ENCODE measurements around the gene TSPAN18.

TSPAN18 gene

GRCh38 chr11:44917741-44918140 lies 191.0 kb downstream of the TSPAN18 start:
- no peak overlapping the region for H3K4me3 ChIP-seq (ENCODE audit: low read depth, low read length)
- TF ChIP-seq CTCF (IDR thresholded peaks at IDR 0.05; ENCODE audit: borderline replicate concordance, insufficient read depth, low read depth, low read length): no peak

- no peak overlapping the region for H3K4me3 ChIP-seq (ENCODE audit: low read depth, low read length)
- no peak for TF ChIP-seq CTCF (IDR thresholded peaks at IDR 0.05; ENCODE audit: borderline replicate concordance, insufficient read depth, low read depth, low read length)
Observed at GRCh38 chr11:44920451-44920850, 193.7 kb downstream of the TSPAN18 start.

- H3K4me3 ChIP-seq (ENCODE audit: low read depth, low read length): no peak overlapping the region
- TF ChIP-seq CTCF (IDR thresholded peaks at IDR 0.05; ENCODE audit: borderline replicate concordance, insufficient read depth, low read depth, low read length): no peak
Observed at GRCh38 chr11:44923115-44923514, 196.4 kb downstream of the TSPAN18 start.

GRCh38 chr11:44923806-44924205 lies 197.0 kb downstream of the TSPAN18 start:
- no peak overlapping the region for H3K4me3 ChIP-seq (ENCODE audit: low read depth, low read length)
- TF ChIP-seq CTCF (IDR thresholded peaks at IDR 0.05; ENCODE audit: borderline replicate concordance, insufficient read depth, low read depth, low read length): no peak

GRCh38 chr11:44926036-44926435 lies 199.3 kb downstream of the TSPAN18 start:
- TF ChIP-seq CTCF (IDR thresholded peaks at IDR 0.05; ENCODE audit: borderline replicate concordance, insufficient read depth, low read depth, low read length): no peak
- no peak overlapping the region for H3K4me3 ChIP-seq (ENCODE audit: low read depth, low read length)

- peak; percentile 88 for TF ChIP-seq CTCF (IDR thresholded peaks at IDR 0.05; ENCODE audit: borderline replicate concordance, insufficient read depth, low read depth, low read length)
- no peak overlapping the region for H3K4me3 ChIP-seq (ENCODE audit: low read depth, low read length)
Observed at GRCh38 chr11:44927174-44927661, 200.5 kb downstream of the TSPAN18 start.

GRCh38 chr11:44928144-44928543 lies 201.4 kb downstream of the TSPAN18 start:
- no peak for TF ChIP-seq CTCF (IDR thresholded peaks at IDR 0.05; ENCODE audit: borderline replicate concordance, insufficient read depth, low read depth, low read length)
- H3K4me3 ChIP-seq (ENCODE audit: low read depth, low read length): no peak overlapping the region
